ENCODE data around the gene TLE5. TPM values are rescaled to one million over a fixed set of nuclear protein-coding genes. Genes with fewer than 3 reads are reported as not detected.

The TLE5 gene
- 151 and 154 TPM in 2 replicates for total RNA-seq (2014; rRNA removed; shearing (Covaris generic))
- 130 and 132 TPM in 2 replicates for polyA plus RNA-seq (2016; fragmentation: Nextera tagmentation; extraction: Ambion mirVana)
- long read RNA-seq, partial matches to known transcripts: 0 of 13 reads
- long read RNA-seq, other reads (novel, unspliced or antisense): 7 of 13 reads

DNA sequence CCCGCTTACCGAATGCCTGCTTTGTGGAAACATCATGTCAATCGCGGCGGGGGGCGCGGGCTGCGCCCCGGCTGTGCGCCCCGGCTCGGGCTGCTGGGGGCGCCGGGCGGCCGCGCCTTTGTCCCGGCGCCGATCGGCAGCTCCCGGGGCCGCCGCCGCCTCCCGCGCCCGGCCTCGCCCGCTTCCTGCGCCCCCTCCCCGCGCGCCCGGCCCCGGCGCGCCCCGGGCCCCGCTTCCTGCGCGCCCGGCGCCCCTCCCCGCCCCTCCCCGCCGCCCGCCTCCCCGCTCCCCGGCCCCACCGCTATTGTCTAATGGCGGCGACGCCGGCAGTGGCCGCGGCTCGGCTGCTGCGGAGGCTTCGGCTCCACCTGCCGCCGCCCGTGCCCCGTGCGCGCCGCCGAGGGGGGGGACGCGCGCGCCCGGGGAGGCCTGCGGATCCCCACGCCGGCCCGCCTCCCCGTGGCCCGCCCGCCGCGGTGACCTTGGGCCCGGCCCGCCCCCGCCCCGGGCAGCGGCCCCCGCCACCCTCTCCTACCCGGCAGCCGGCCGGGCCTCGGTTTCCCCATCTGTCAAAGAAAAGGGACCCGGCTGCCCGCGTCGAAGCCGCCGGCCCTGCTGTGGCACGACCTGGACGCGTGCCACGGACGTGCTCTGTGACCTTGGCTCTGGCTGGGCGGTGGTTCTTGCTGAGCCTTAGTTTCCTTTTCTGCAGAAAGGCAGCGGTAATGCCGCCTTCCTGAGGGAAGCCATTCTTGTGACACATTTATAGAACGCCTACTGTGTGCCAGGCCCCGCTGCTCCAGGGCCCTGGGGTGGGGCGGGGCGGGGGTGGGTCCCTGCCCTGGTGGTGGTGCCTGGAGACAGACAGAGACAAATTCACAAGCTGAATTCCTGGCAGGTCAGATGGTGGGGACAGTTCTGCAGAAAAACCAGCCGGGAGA is at the start of gene TLE5:
TLE5 (minus strand) TSS at position 331 of the 941 bp plus-strand sequence; CDS start at position 36, 295 bp downstream.
- 0 out of 2 replicates have a peak, but pooled peaks cover 9% of the 10 kb centered on the region for H3F3A ChIP-seq (replicated peaks; ENCODE audit: low read depth)
- no peak within 1 kb of the TSS for H3K27ac Mint-ChIP-seq
- H3K27me3 ChIP-seq (ENCODE audit: insufficient read depth): no peaks in the 10 kb centered on the region
- peak within 1 kb of the TSS; percentile 74 for H3K4me3 Mint-ChIP-seq
- H3K4me1 ChIP-seq (ENCODE audit: insufficient read depth): peaks cover 21% of the 10 kb centered on the region; the same call in 1 of the 2 replicates
- peaks cover 11% of the 10 kb centered on the region for H3K27me3 Mint-ChIP-seq (ENCODE audit: insufficient read depth, low read depth, poor library complexity)
- H3K36me3 Mint-ChIP-seq (ENCODE audit: low read depth): peaks cover 28% of the 10 kb centered on the region
- no peaks in the 10 kb centered on the region; the same call in 1 of the 2 replicates for H4K20me1 ChIP-seq (replicated peaks; ENCODE audit: insufficient read depth)
- H3K4me3 ChIP-seq: peak within 1 kb of the TSS; percentile 72
- H3K4me1 Mint-ChIP-seq: peaks cover 25% of the 10 kb centered on the region
- H3K27ac ChIP-seq (ENCODE audit: low read depth): no peak within 1 kb of the TSS
- no peaks in the 10 kb centered on the region; the same call in 2 of the 3 replicates for H3K9me3 Mint-ChIP-seq
- ATAC-seq (no peak; the same call in 2 of the 3 replicates), DNase-seq (ENCODE audit: low spot score) (peak; percentile 61)
- H3K36me3 ChIP-seq (ENCODE audit: insufficient read depth): peaks cover 6% of the 10 kb centered on the region; the same call in 1 of the 2 replicates
- H3K79me2 ChIP-seq (replicated peaks; ENCODE audit: insufficient read depth): peaks cover 25% of the 10 kb centered on the region
- H3K9me2 ChIP-seq (ENCODE audit: insufficient read depth): no peaks in the 10 kb centered on the region
- peak within 1 kb of the TSS; percentile 85 for H3K4me2 ChIP-seq
- H2AFZ ChIP-seq: 0 out of 2 replicates have a peak within 1 kb of the TSS, but pooled peaks have one; percentile 80
- TF ChIP-seq, protein P1, sequence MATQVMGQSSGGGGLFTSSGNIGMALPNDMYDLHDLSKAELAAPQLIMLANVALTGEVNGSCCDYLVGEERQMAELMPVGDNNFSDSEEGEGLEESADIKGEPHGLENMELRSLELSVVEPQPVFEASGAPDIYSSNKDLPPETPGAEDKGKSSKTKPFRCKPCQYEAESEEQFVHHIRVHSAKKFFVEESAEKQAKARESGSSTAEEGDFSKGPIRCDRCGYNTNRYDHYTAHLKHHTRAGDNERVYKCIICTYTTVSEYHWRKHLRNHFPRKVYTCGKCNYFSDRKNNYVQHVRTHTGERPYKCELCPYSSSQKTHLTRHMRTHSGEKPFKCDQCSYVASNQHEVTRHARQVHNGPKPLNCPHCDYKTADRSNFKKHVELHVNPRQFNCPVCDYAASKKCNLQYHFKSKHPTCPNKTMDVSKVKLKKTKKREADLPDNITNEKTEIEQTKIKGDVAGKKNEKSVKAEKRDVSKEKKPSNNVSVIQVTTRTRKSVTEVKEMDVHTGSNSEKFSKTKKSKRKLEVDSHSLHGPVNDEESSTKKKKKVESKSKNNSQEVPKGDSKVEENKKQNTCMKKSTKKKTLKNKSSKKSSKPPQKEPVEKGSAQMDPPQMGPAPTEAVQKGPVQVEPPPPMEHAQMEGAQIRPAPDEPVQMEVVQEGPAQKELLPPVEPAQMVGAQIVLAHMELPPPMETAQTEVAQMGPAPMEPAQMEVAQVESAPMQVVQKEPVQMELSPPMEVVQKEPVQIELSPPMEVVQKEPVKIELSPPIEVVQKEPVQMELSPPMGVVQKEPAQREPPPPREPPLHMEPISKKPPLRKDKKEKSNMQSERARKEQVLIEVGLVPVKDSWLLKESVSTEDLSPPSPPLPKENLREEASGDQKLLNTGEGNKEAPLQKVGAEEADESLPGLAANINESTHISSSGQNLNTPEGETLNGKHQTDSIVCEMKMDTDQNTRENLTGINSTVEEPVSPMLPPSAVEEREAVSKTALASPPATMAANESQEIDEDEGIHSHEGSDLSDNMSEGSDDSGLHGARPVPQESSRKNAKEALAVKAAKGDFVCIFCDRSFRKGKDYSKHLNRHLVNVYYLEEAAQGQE (IDR thresholded peaks at IDR 0.05; ENCODE audit: unreplicated experiment): no peak
- TF ChIP-seq JUNB (IDR thresholded peaks at IDR 0.05; ENCODE audit: unreplicated experiment): no peak
- no peak for TF ChIP-seq ZNF462 (CRISPR knock-in tag; IDR thresholded peaks at IDR 0.05)
- no peak for TF ChIP-seq CREB1 (CRISPR knock-in tag; IDR thresholded peaks at IDR 0.05; ENCODE audit: low read depth)
- no peak for TF ChIP-seq NANOG (IDR thresholded peaks at IDR 0.05; ENCODE audit: borderline replicate concordance)
- TF ChIP-seq EZH2 (IDR thresholded peaks at IDR 0.05; ENCODE audit: low read depth, unreplicated experiment): no peak
- TF ChIP-seq POLR2AphosphoS5 (IDR thresholded peaks at IDR 0.05; ENCODE audit: low read depth): no peak; the same call in 1 of the 2 replicates
- TF ChIP-seq CTCF (conservative IDR thresholded peaks at IDR 0.05; ENCODE audit: low read depth in 2 of 2): no peak
- TF ChIP-seq STAT1 (IDR thresholded peaks at IDR 0.05; ENCODE audit: unreplicated experiment): no peak
- TF ChIP-seq ZNF114 (CRISPR knock-in tag; IDR thresholded peaks at IDR 0.05): no peak
- TF ChIP-seq ZNF331 (CRISPR knock-in tag; IDR thresholded peaks at IDR 0.05; ENCODE audit: low read depth): no peak
- no peak for TF ChIP-seq EZH2phosphoT487 (IDR thresholded peaks at IDR 0.05; ENCODE audit: unreplicated experiment)

All from GM23338 (cell line).